DOHH2 (cell line): ENCODE data around the gene CNTNAP1.

Experiments used
- H3F3A ChIP-seq: fragments of 200-600 bp; sonication (generic), shearing (Covaris generic); 2 replicates; pipeline ENCODE4 v1.6.0; 2016; ENCODE audit warnings: antibody characterized with exemption, mild to moderate bottlenecking; ENCODE audit not compliant: control insufficient read depth, insufficient read depth
- H3K27ac ChIP-seq: fragments of 200-600 bp; sonication (generic); 2 replicates; pipeline ENCODE4 v1.5.1; 2014; ENCODE audit warnings: low read depth, mild to moderate bottlenecking, low read length, moderate library complexity
- H3K27me3 ChIP-seq: fragments of 200-600 bp; sonication (generic); 2 replicates; pipeline ENCODE4 v1.6.1; 2014; ENCODE audit warnings: mild to moderate bottlenecking, low read length, mixed read lengths; ENCODE audit not compliant: control insufficient read depth
- H3K36me3 ChIP-seq: fragments of 200-600 bp; sonication (generic); 2 replicates; pipeline ENCODE4 v1.6.1; 2014; ENCODE audit warnings: mild to moderate bottlenecking, low read length, moderate library complexity, mixed read lengths; ENCODE audit not compliant: control insufficient read depth
- H3K4me1 ChIP-seq: fragments of 200-600 bp; sonication (generic); 2 replicates; pipeline ENCODE4 v1.6.1; 2014; ENCODE audit warnings: mild to moderate bottlenecking, low read length, mixed read lengths; ENCODE audit not compliant: control insufficient read depth
- H3K4me2 ChIP-seq: fragments of 200-600 bp; sonication (generic); 2 replicates; pipeline ENCODE4 v1.6.0; 2014; ENCODE audit warnings: mild to moderate bottlenecking, low read length, moderate library complexity
- H3K4me3 ChIP-seq: fragments of 200-600 bp; sonication (generic); 2 replicates; pipeline ENCODE4 v1.5.1; 2014; ENCODE audit warnings: mild to moderate bottlenecking, low read length, mixed read lengths
- H3K79me2 ChIP-seq: fragments of 200-600 bp; sonication (generic); 2 replicates; pipeline ENCODE4 v1.6.1; 2014; ENCODE audit warnings: mild to moderate bottlenecking, low read length, mixed read lengths; ENCODE audit not compliant: control insufficient read depth
- H3K9me2 ChIP-seq: fragments of 200-600 bp; sonication (generic); replicated peaks from 2 replicates; pipeline ENCODE4 v1.6.1; 2014; ENCODE audit warnings: mild to moderate bottlenecking, low read length, mixed read lengths; ENCODE audit not compliant: control insufficient read depth
- H3K9me3 ChIP-seq: fragments of 200-600 bp; sonication (generic); 2 replicates; pipeline ENCODE4 v1.6.1; 2014; ENCODE audit warnings: antibody characterized with exemption, low read length, mixed read lengths; ENCODE audit not compliant: control insufficient read depth, insufficient read depth
- H4K20me1 ChIP-seq: fragments of 200-600 bp; sonication (generic); 2 replicates; pipeline ENCODE4 v1.6.0; 2014; ENCODE audit warnings: low read depth, mild to moderate bottlenecking, antibody characterized with exemption, low read length, moderate library complexity; ENCODE audit not compliant: control insufficient read depth, insufficient read depth
- CTCF ChIP-seq: fragments of 200-600 bp; sonication (generic); IDR thresholded peaks from one replicate; pipeline ENCODE4 v1.5.1; 2014; ENCODE audit warnings: antibody characterized with exemption, mild to moderate bottlenecking, low read depth, low read length; ENCODE audit not compliant: poor library complexity, severe bottlenecking
- EZH2phosphoT487 ChIP-seq: fragments of 200-600 bp; sonication (generic); IDR thresholded peaks from 2 replicates; pipeline ENCODE4 v1.6.1; 2017; ENCODE audit warnings: borderline replicate concordance, mild to moderate bottlenecking, antibody characterized with exemption, low read length, moderate library complexity, mixed read lengths

The CNTNAP1 gene

GRCh38 chr17:42720996-42721583 is 38.8 kb downstream of the CNTNAP1 start:
- Histone ChIP-seq H3K9me2 (no peaks in the 10 kb centered on the region), H3K4me1 (no peaks in the 10 kb centered on the region), H3K4me3 (no peak overlapping the region), H3K9me3 (no peaks in the 10 kb centered on the region), H3F3A (0 out of 2 replicates have a peak, but pooled peaks cover 8% of the 10 kb centered on the region), H3K27me3 (no peaks in the 10 kb centered on the region), H3K36me3 (peaks cover 64% of the 10 kb centered on the region), H4K20me1 (no peaks in the 10 kb centered on the region), H3K27ac (no peak overlapping the region), H3K4me2 (no peak overlapping the region), H3K79me2 (no peaks in the 10 kb centered on the region)
- TF ChIP-seq CTCF (peak; percentile 74), EZH2phosphoT487 (no peak)

GRCh38 chr17:42723636-42724035 is 41.3 kb downstream of the CNTNAP1 start:
- TF ChIP-seq EZH2phosphoT487: no peak
- no peak for TF ChIP-seq CTCF

DNA sequence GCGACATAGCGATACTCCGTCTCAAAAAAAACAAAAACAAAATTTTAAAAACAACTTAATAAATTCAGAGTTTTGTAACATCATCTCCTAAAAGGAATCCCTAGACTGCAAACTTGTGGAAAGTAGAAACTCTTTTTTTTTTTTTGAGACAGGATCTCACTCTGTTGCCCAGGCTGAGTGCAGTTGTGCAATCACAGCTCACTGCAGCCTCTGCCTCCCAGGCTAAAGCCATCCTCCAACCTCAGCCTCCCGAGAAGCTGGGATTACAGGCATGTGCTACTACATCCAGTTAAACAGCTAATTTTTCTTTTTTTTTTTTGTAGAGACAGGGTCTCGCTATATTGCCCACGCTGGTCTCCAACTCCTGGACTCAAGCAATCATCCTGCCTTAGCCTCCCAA is 42.8 kb downstream of the CNTNAP1 start:
- Histone ChIP-seq H3K4me1 (no peaks in the 10 kb centered on the region), H3K9me3 (no peaks in the 10 kb centered on the region), H3K9me2 (no peaks in the 10 kb centered on the region), H3K27me3 (no peaks in the 10 kb centered on the region), H3K79me2 (no peaks in the 10 kb centered on the region), H3K36me3 (peaks cover 47% of the 10 kb centered on the region), H4K20me1 (no peaks in the 10 kb centered on the region), H3K4me2 (no peak overlapping the region), H3F3A (0 out of 2 replicates have a peak, but pooled peaks cover 8% of the 10 kb centered on the region), H3K4me3 (no peak overlapping the region), H3K27ac (no peak overlapping the region)
- TF ChIP-seq CTCF: no peak
- TF ChIP-seq EZH2phosphoT487: no peak

More at GRCh38 chr17:42723636-42724035, 41.3 kb downstream of the CNTNAP1 start:
- Histone ChIP-seq H3K79me2 (no peaks in the 10 kb centered on the region), H3K4me3 (no peak overlapping the region), H3F3A (0 out of 2 replicates have a peak, but pooled peaks cover 8% of the 10 kb centered on the region), H3K9me2 (no peaks in the 10 kb centered on the region), H3K4me1 (no peaks in the 10 kb centered on the region), H3K27me3 (no peaks in the 10 kb centered on the region), H3K36me3 (peaks cover 50% of the 10 kb centered on the region), H3K4me2 (no peak overlapping the region), H3K9me3 (no peaks in the 10 kb centered on the region), H4K20me1 (no peaks in the 10 kb centered on the region), H3K27ac (no peak overlapping the region)
